Left forelimb (tissue), 1 donor: ENCODE measurements around the gene GALNT17.
"Not testable (repeated sequence)": the region's sequence is repeated elsewhere in the genome, so short reads cannot be mapped to it uniquely, and the experiment has no call there.

Experiments
- DNase-seq: peaks from one replicate; pipeline ENCODE4 v3.0.0-alpha.2; 2018; ENCODE audit warnings: low spot score

GALNT17 gene

DNA sequence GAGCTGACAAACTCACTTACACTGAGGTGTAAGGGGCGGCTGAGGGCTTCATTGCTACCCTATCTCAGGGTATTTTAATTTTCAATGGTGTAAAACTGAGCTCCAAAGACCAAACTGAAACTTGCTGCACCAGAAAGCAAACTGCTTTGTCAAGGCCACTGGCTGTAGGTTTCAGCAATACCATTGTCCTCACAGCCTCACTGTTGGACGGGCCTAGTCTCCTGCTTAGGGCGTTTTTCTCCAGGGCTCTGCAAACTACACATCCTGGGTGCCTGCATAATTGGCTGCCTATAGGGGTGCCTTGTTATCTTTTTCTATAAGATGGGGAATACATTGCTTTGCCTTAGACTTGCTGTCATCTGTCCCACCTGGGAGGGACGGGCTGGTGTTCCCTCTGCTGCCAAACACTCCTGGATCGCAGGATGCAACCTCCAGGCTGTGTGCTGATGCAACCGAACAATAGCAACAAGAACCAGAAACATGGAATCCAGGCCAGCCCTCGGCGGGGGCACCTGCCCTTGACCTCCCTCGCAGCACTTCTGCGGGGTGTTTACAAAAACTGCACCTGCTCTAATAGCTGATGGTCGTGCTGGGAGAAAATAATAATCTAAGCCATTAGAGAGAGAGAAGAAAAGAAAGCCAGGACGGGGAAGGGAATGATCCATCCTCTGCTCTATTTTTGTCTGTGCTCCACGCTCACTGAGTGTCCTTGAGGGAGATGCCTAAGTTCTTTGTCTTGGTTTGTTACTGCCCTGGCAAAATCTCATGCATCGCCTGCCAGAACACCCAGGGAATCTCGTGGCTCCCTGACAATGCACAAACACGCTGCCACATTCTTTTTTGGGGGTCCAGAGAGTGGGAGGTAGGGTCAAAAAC is 104.5 kb downstream of the GALNT17 start:
- no peak for DNase-seq

DNA sequence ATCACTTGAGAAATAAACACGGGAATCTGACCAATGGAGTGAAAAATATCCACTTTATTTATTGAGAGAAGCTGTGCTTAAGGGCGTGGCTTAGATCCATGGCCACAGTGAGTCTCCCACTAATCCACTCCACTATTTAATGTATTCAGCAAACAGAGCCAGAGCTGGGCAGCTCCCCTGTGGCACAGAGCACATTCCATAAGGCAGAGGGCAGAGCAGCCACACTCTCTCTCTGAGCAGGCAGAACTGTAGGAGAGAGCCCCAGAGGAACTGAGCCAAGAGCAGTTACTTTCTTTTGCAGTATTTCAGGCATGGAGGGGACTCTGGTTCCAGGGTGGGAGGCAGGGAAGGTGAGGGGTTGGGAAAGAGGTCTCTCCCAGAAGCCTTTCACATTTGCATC is 106.0 kb downstream of the GALNT17 start:
- no peak for DNase-seq

DNA sequence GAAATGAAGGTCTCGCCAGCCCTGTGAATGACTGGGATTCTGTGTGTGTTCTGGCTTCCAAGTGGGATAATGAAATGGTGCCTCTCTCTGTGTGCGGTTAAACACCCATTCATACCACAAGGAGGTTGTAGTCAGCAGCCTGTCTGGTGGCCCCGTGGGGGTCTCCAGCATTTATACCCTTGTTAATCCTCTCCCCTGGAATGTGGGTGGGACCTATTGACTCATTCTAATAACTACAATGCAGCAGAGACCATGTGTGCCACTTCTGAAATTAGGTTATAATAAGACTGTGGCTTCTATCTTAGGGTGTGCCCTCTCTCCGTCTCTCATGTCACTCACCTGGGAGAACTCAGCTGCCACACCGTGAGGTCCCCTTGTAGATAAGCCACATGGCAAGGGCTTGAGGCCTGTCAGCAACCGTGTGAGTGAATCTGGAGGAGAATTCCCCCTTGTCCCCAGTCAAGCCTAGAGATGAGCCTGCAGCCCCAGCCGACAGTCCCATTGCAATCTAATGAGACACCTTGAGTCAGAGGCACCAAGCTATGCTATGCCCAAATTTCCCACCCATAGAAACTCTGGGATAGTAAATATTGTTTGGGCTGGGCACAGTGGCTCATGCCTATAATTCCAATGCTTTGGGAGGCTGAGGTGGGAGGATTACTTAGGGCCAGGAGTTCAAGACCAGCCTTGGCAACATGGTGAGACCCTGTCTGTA is 106.8 kb downstream of the GALNT17 start:
- DNase-seq, result no peak

- DNase-seq, result no peak
Measured at GRCh38 chr7:71239586-71240268, 107.8 kb downstream of the GALNT17 start.

GRCh38 chr7:71243736-71244410 is 111.9 kb downstream of the GALNT17 start:
- DNase-seq, result no peak

- no peak for DNase-seq
Measured at GRCh38 chr7:71245038-71245437, 113.1 kb downstream of the GALNT17 start.

GRCh38 chr7:71251706-71252105 is 119.8 kb downstream of the GALNT17 start:
- DNase-seq, result no peak

- no peak for DNase-seq
Measured at GRCh38 chr7:71254751-71255150, 122.8 kb downstream of the GALNT17 start.

DNA sequence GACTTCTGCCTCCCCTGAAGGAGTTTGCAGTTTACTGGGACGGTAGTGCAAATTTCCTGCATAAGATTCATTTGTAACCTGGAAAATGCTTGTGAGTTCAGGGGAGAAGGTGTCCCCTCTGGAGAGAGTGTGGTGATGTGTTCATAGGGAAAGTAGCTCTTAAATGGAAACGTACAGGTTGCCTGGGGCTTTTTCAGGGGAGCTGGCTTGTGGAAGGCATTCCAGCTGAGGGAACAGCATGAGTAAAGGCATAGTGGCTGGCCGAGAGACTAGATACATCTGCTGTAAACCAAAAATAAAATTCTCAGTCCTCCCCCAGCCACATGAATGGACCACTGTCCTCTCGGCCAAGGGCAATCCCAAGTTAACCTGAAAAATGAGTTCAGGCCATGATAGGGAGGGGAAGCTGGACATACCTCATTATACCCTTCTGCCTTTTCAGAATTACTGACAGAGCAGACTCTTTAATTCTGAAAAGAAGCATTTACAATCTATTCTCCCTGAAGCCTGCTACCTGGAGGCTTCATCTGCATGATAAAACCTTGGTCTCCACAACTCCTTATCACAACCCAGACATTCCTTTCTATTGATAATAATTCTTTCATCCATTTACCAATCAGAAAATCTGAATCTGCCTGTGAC is 123.7 kb downstream of the GALNT17 start:
- DNase-seq, result no peak

GRCh38 chr7:71261066-71261465 is 129.1 kb downstream of the GALNT17 start:
- DNase-seq, result no peak

DNA sequence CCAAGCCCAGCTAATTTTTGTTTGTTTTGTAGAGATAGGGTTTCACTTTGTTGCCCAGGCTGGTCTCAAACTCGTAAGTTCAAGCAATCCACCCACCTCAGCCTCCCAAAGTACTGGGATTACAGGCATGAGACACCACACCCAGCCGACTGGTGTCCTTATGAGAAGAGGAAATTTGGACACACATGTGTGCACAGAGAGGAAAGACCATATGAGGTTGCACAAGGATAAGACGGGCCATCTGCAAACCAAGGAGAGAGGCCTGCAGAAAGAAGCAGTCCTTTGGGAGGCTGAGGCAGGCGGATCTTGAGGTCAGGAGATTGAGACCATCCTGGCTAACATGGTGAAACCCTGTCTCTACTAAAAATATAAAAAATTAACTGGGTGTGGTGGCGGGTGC is 130.9 kb downstream of the GALNT17 start:
- DNase-seq, result not testable (repeated sequence)

- DNase-seq, result no peak
Measured at GRCh38 chr7:71264005-71264404, 132.1 kb downstream of the GALNT17 start.

- DNase-seq, result no peak
Measured at GRCh38 chr7:71266912-71267311, 135.0 kb downstream of the GALNT17 start.

DNA sequence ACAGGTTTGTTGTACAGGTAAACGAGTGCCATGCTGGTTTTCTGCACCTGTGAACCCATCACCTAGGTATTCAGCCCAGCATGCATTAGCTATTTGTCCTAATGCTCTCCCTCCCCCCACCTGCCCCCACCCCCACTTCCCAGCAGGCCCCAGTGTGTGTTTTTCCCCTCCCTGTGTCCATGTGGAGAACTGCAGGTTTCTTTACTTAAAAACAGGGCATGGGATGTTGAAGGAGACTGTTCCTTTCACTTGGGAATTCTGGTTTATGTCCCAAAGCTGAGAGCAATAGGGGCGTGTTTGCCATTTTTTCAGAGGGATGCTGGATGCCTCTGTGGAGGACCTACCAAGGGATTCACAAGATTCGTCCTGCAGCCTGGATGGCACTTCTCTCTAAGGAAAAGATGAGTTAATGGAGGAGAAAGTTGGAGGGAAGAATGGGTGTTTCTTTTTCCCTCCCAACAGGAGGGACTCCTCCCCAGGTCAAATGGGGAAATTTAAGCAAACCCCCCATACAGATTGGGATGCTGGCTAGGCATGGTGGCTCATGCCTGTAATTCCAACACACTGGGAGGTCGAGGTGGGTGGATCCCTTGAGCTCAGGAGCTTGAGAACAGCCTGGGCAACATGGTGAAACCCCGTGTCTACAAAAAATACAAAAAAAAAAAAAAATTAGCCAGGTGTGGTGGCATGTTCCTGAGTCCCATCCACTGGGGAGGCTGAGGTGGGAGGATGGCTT is 136.0 kb downstream of the GALNT17 start:
- DNase-seq, result no peak

DNA sequence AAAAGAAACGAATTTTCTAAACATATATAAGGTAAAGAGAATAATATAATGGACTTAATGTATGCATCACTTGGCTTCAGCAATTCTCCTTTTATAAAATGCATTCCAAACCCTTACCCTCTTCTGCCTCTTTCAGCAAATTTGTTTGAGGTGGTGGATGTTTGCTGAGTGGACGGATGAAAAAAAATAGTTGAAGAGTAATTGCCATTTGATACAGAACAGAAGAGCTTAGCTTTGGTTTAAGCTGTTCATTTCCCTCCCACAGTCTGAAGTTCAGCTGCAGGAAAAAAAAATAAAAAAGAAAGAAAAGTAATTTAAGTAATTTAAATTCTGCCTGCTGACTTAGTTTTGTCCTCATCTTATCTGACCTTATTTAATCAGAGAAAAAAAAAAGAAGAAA is 138.6 kb downstream of the GALNT17 start:
- DNase-seq, result no peak

DNA sequence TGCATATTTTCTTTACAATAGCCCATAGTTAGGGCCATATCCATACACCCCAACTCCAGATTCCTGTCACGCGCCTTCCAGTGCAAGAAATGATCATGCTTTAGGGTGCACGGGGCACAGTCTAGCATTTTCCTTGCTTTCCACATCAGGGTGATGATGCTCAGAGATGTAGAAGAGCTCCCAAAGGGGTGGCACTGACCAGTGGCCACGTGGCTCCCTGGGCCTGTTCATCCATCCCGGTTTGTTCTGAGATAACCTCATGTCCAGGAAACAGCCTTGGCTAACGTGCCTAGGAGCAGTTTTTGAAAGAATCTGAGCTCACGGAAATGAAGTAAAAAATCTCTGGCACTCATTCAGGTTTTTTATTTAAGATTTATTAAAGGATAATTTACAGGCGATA is 139.3 kb downstream of the GALNT17 start:
- DNase-seq, result no peak

- no peak for DNase-seq
Measured at GRCh38 chr7:71272509-71273490, 140.9 kb downstream of the GALNT17 start.

DNA sequence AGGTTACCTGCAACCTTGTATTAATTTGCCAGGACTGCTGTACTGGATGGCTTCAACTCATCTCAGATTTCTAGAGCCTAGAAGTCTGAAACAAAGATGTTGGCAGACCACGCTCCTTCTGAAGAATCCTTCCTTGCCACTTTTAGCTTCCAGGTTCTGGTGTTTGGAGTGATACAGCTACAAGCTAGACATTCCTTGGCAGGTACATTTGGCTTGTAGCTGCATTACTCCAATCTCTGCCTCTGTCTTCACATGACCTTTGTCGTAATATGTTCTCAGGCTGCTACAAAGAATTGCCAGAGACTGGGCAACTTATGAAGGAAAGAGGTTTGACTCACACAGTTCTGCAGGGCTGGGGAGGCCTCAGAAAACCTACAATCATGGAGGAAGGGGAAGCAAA is 146.3 kb downstream of the GALNT17 start:
- DNase-seq, result no peak

GRCh38 chr7:71281261-71281660 is 149.3 kb downstream of the GALNT17 start:
- no peak for DNase-seq

- no peak for DNase-seq
Measured at GRCh38 chr7:71283802-71284201, 151.9 kb downstream of the GALNT17 start.
